K562 (cell line): ENCODE results near the gene EYA2. TPM values are rescaled to one million over a fixed set of nuclear protein-coding genes. Genes with fewer than 3 reads are reported as not detected.

Source experiments
- ATAC-seq: fragments of 200-7000 bp; cut with Tn5 transposase; 3 replicates; pipeline ENCODE4 v1.9.1; 2020; ENCODE audit warnings: moderate library complexity
- BruUV-seq: library from RNA; stranded (reverse); fragments of 400-500 nt; replicated peaks from 2 replicates; lab custom pipeline; 2021; lab: Mats Ljungman, UMichigan
- CTCF ChIA-PET: fragments of 300-600 bp; formaldehyde crosslinking; extraction: SDS; loops from one replicate; lab custom pipeline; 2021; ENCODE audit warnings: low intra/inter-chr PET ratio; lab: Yijun Ruan, JAX
- POLR2A ChIA-PET: fragments of 300-600, 350-650 bp; sonication (Branson Sonifier 250); formaldehyde crosslinking; extraction: SDS; loops from one replicate; lab custom pipeline; 2021; ENCODE audit warnings: antibody characterized with exemption, inconsistent platforms; lab: Yijun Ruan, JAX
- DNase-seq, 4 experiments: peaks; one replicate each; pipeline versions ENCODE4 v3.0.0 to v3.0.0-alpha.2; 2011 to 2018; ENCODE audit warnings: low spot score in 3 of 4, mixed read lengths in 3 of 4; ENCODE audit errors: extremely low read depth in 1 of 4
- FAIRE-seq: peaks from 2 replicates; lab custom pipeline; 2011; peaks lifted over from hg19 to GRCh38; lab: Jason Lieb, UNC
- H2AFZ ChIP-seq: 2 replicates; pipeline ENCODE4 v1.6.0; 2011; ENCODE audit warnings: low read depth, low read length, control low read depth, inconsistent platforms
- H3K27ac ChIP-seq: fragments of 200-600 bp; 3 replicates; pipeline ENCODE4 v1.8.0; 2011; ENCODE audit warnings: low read depth, mild to moderate bottlenecking, control low read depth, inconsistent platforms, low read length, moderate library complexity, mixed read lengths; ENCODE audit errors: extremely low read depth
- H3K27me3 ChIP-seq, 2 experiments: fragments of 300-600 bp in 1 of 2; 2 replicates in 1 of 2; 3 replicates in 1 of 2; pipeline versions ENCODE4 v1.6.0 to v1.8.0; 2011; ENCODE audit warnings: inconsistent platforms in 2 of 2, low read length in 2 of 2, mild to moderate bottlenecking in 1 of 2, mixed read lengths in 1 of 2, moderate library complexity in 1 of 2; ENCODE audit not compliant: control insufficient read depth in 2 of 2, insufficient read depth in 2 of 2
- H3K36me3 ChIP-seq: fragments of 300-600 bp; 3 replicates; pipeline ENCODE4 v1.8.0; 2011; ENCODE audit warnings: mild to moderate bottlenecking, low read length, inconsistent platforms; ENCODE audit not compliant: control insufficient read depth, insufficient read depth
- H3K4me1 ChIP-seq, 2 experiments: fragments of 200-600 bp in 1 of 2; replicated peaks in 1 of 2; 2 replicates in 1 of 2; 3 replicates in 1 of 2; pipeline versions ENCODE4 v1.5.1 to v1.8.0; 2011; ENCODE audit warnings: inconsistent platforms in 2 of 2, low read length in 2 of 2, mild to moderate bottlenecking in 1 of 2, mixed read lengths in 1 of 2, moderate library complexity in 1 of 2; ENCODE audit not compliant: control insufficient read depth in 2 of 2, insufficient read depth in 2 of 2
- H3K4me2 ChIP-seq: 2 replicates; pipeline ENCODE4 v1.6.1; 2011; ENCODE audit warnings: low read length, control low read depth, inconsistent platforms, mixed read lengths; ENCODE audit not compliant: insufficient read depth
- H3K4me3 ChIP-seq: fragments of 200-600 bp; sonication (generic), shearing (Covaris generic); 2 replicates; pipeline ENCODE4 v1.5.1; 2016; ENCODE audit warnings: control low read depth, inconsistent platforms
- H3K79me2 ChIP-seq: fragments of 200-600 bp; 3 replicates; pipeline ENCODE4 v1.8.0; 2011; ENCODE audit warnings: low read length, inconsistent platforms; ENCODE audit not compliant: control insufficient read depth, insufficient read depth
- H3K9ac ChIP-seq, 2 experiments: 2 replicates each; pipeline versions ENCODE4 v1.6.0 to v1.6.1; 2011; ENCODE audit warnings: low read depth in 2 of 2, low read length in 2 of 2, control low read depth in 1 of 2, inconsistent platforms in 1 of 2, mild to moderate bottlenecking in 1 of 2, mixed read lengths in 1 of 2; ENCODE audit not compliant: insufficient read depth in 1 of 2
- H3K9me1 ChIP-seq: one replicate; pipeline ENCODE4 v1.6.0; 2011; ENCODE audit warnings: inconsistent platforms, mild to moderate bottlenecking, low read length, moderate library complexity; ENCODE audit not compliant: control insufficient read depth, insufficient read depth
- H3K9me3 ChIP-seq: replicated peaks from 2 replicates; pipeline ENCODE4 v1.5.1; 2011; ENCODE audit warnings: low read depth, low read length, inconsistent platforms; ENCODE audit not compliant: control insufficient read depth, insufficient read depth
- H4K20me1 ChIP-seq: replicated peaks from 2 replicates; pipeline ENCODE4 v1.6.1; 2011; ENCODE audit warnings: low read length, inconsistent platforms, mixed read lengths; ENCODE audit not compliant: control insufficient read depth, insufficient read depth
- AFF1 ChIP-seq, 2 experiments: fragments of 450-650 bp; IDR thresholded peaks; 2 replicates each; pipeline ENCODE4 v1.6.1; 2018; ENCODE audit warnings: mild to moderate bottlenecking in 2 of 2, low read depth in 1 of 2; ENCODE audit not compliant: partially characterized antibody in 2 of 2
- ARID1B ChIP-seq: fragments of 450-650 bp; IDR thresholded peaks from 2 replicates; pipeline ENCODE4 v1.6.1; 2016; ENCODE audit warnings: antibody characterized with exemption, mild to moderate bottlenecking, inconsistent platforms
- CCAR2 ChIP-seq: fragments of 200-400 bp; formaldehyde crosslinking; IDR thresholded peaks from 2 replicates; pipeline ENCODE4 v1.6.1; 2017; ENCODE audit warnings: mild to moderate bottlenecking, low read depth, low read length
- GTF2E2 ChIP-seq: fragments of 200-800 bp; sonication (Bioruptor generic); IDR thresholded peaks from 2 replicates; pipeline ENCODE4 v1.6.1; 2016; ENCODE audit warnings: missing genetic modification characterization, missing compliant biosample characterization
- NFRKB ChIP-seq: fragments of 450-650 bp; IDR thresholded peaks from 2 replicates; pipeline ENCODE4 v1.6.1; 2016; ENCODE audit warnings: low read depth
- SIX5 ChIP-seq, 2 experiments: IDR thresholded peaks; 2 replicates each; pipeline ENCODE4 v1.6.1; 2011; ENCODE audit warnings: low read length in 2 of 2, borderline replicate concordance in 1 of 2, low read depth in 1 of 2, mild to moderate bottlenecking in 1 of 2, moderate library complexity in 1 of 2; ENCODE audit not compliant: insufficient read depth in 1 of 2
- SRSF1 ChIP-seq: fragments of 200-400 bp; formaldehyde crosslinking; IDR thresholded peaks from 2 replicates; pipeline ENCODE4 v1.6.1; 2017; ENCODE audit warnings: mild to moderate bottlenecking, low read depth, low read length, moderate library complexity
- ZNF134 ChIP-seq: fragments of 250-450 bp; sonication (Bioruptor Pico); conservative IDR thresholded peaks from 2 replicates; pipeline ENCODE4 v1.4.0; 2020
- ZNF384 ChIP-seq: IDR thresholded peaks from 2 replicates; pipeline ENCODE4 v1.6.1; 2012; ENCODE audit warnings: low read depth, low read length, improper control_type of control experiment
- ZNF79 ChIP-seq: fragments of 250-450 bp; sonication (Bioruptor Pico); IDR thresholded peaks from 2 replicates; pipeline ENCODE4 v1.4.0; 2020; ENCODE audit warnings: low read depth, mild to moderate bottlenecking, moderate library complexity
- WGBS: fragments of 100-300 bp; shearing (Covaris generic); methylation state at CpG from one replicate; pipeline ENCODE4 v1.1.6; 2016; ENCODE audit warnings: low coverage, mixed read lengths; ENCODE audit not compliant: insufficient coverage; ENCODE audit errors: missing lambda C conversion rate; 5-methylcytosine and 5-hydroxymethylcytosine counted together
- in situ Hi-C: fragments of 300-500 bp; cut with MboI; formaldehyde crosslinking; loops from 4 replicates; pipeline ENCODE4 v1.15.0; 2018; ENCODE audit warnings: inconsistent platforms, mixed read lengths
- intact Hi-C: fragments of 100-400 bp; cut with micrococcal nuclease; formaldehyde crosslinking; loops from 2 replicates; pipeline ENCODE4 v1.14.2; 2022
- polyA plus RNA-seq, 8 experiments: library from polyadenylated mRNA; depleted of rRNA in 4 of 8; stranded (reverse) in 5 of 8; unstranded in 3 of 8; fragments of >200 nt; fragmentation: Nextera tagmentation in 2 of 8; fragmentation: Illumina TruSeq in 1 of 8; extraction: Ambion mirVana in 2 of 8; extraction: Trizol in 1 of 8; gene quantifications; 2 replicates each; pipeline versions ENCODE4 v1.2.1 to v1.2.3, GENCODE V29; 2011 to 2014; ENCODE audit warnings: inconsistent platforms in 1 of 8, missing spikeins in 1 of 8
- total RNA-seq, 7 experiments: library from RNA; depleted of rRNA in 6 of 7; stranded (reverse); fragments of >200 nt in 6 of 7; fragmentation: Illumina TruSeq in 2 of 7; extraction: Trizol in 2 of 7; gene quantifications; 2 replicates each; pipeline versions ENCODE4 v1.2.1 to v1.2.3, GENCODE V29; 2011 to 2021; ENCODE audit warnings: low replicate concordance in 1 of 7
- TF ChIP-seq, protein P1 (sequence below): sonication (generic); IDR thresholded peaks from 2 replicates; pipeline ENCODE4 v1.6.1; 2016

Gene EYA2
- total and polyA plus RNA-seq, 9 of the 15 experiments (the other 6 are each of a cell fraction or from before 2014, with no cell fraction given), result 0.03 TPM; not detected in 8

DNA sequence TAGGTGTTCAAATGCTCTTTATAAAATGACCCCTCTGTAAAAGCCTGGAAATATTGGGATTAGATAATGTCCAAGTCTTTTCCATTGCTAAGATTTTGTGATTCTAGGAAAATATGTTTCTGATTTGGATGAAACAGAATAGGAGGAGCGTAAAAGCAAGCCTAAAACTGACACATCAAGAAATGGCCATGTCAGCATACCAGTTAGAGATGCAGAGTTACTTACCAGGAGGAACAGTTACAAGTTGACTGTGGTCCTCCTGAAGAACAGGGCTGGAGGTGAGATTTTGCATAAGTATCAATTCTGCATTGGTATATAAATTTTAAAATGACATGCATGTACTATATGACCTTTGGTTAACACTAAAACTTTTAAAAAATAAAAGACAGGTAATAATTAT, 35.3 kb downstream of the EYA2 start:
- H3K36me3 ChIP-seq, result no peaks in the 10 kb centered on the region
- peaks cover 8 to 19% of the 10 kb centered on the region in 2 experiments; a peak in 3 of 5 replicates for H3K27me3 ChIP-seq
- CTCF ChIA-PET, result no interaction called here
- POLR2A ChIA-PET, result interaction anchor here (1.3 kb wide), 1 partner anchor 14 kb away, joined by 4 read pairs; no protein-coding TSS in a partner anchor
- FAIRE-seq, result no peak
- no peak for ATAC-seq
- no peaks in the 10 kb centered on the region for H3K9me3 ChIP-seq
- peaks cover 4% of the 10 kb centered on the region; the same call in 1 of the 2 replicates for H4K20me1 ChIP-seq
- no peaks in the 10 kb centered on the region for H3K9me1 ChIP-seq
- no peaks in the 10 kb centered on the region for H3K79me2 ChIP-seq
- no peaks in the 10 kb centered on the region for H3K4me1 ChIP-seq
- no peak overlapping the region for H3K4me3 ChIP-seq
- H3K27ac ChIP-seq, result no peak overlapping the region
- H3K9ac ChIP-seq, result no peak overlapping the region
- no peak for DNase-seq
- intact Hi-C loops, result no loop called here
- WGBS, result 9% methylated on average over 1 of the region's 1 CpG
- no TSS peak for BruUV-seq
- no peak overlapping the region for H3K4me2 ChIP-seq
- TF ChIP-seq ZNF134, result no peak
- no peak for TF ChIP-seq AFF1 (IDR thresholded peaks at IDR 0.05; ENCODE audit: low read depth in 1 of 2, partially characterized antibody in 2 of 2)
- TF ChIP-seq GTF2E2 (tag), result no peak
- TF ChIP-seq, protein P1, sequence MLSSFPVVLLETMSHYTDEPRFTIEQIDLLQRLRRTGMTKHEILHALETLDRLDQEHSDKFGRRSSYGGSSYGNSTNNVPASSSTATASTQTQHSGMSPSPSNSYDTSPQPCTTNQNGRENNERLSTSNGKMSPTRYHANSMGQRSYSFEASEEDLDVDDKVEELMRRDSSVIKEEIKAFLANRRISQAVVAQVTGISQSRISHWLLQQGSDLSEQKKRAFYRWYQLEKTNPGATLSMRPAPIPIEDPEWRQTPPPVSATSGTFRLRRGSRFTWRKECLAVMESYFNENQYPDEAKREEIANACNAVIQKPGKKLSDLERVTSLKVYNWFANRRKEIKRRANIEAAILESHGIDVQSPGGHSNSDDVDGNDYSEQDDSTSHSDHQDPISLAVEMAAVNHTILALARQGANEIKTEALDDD, result no peak
- TF ChIP-seq ZNF79 (CRISPR knock-in tag), result no peak
- TF ChIP-seq NFRKB, result no peak
- TF ChIP-seq ARID1B, result no peak
- no peak for TF ChIP-seq SRSF1
- no peak for TF ChIP-seq ZNF384
- no peak for TF ChIP-seq CCAR2
- TF ChIP-seq SIX5 (IDR thresholded peaks at IDR 0.05; ENCODE audit: borderline replicate concordance in 1 of 2, insufficient read depth in 1 of 2, low read depth in 1 of 2, low read length in 2 of 2), result no peak
- H2AFZ ChIP-seq, result no peak overlapping the region
- in situ Hi-C loops, result no loop called here
